Smooth muscle cell (in vitro differentiated cells): ENCODE data around the gene MAP3K9. TPM values are rescaled to one million over a fixed set of nuclear protein-coding genes. Genes with fewer than 3 reads are reported as not detected.

Source experiments
- DNase-seq: peaks from one replicate; lab custom pipeline; 2025; ENCODE audit not compliant: unreplicated experiment; lab: John Stamatoyannopoulos, UW
- H2AFZ ChIP-seq: fragments of 200-600 bp; sonication (generic); 2 replicates; pipeline ENCODE4 v1.6.0; 2016; ENCODE audit warnings: antibody characterized with exemption, low read depth, mild to moderate bottlenecking
- H3F3A ChIP-seq: fragments of 200-600 bp; sonication (generic); 2 replicates; pipeline ENCODE4 v1.6.0; 2017; ENCODE audit warnings: antibody characterized with exemption, low read depth
- H3K27ac ChIP-seq: fragments of 200-600 bp; sonication (generic); 2 replicates; pipeline ENCODE4 v1.5.1; 2016; ENCODE audit warnings: low read depth, mild to moderate bottlenecking
- H3K27me3 ChIP-seq: fragments of 200-600 bp; sonication (generic); 2 replicates; pipeline ENCODE4 v1.6.1; 2016; ENCODE audit warnings: low read depth, mild to moderate bottlenecking
- H3K36me3 ChIP-seq: fragments of 200-600 bp; sonication (generic); 2 replicates; pipeline ENCODE4 v1.5.1; 2016; ENCODE audit warnings: low read depth
- H3K4me1 ChIP-seq: fragments of 200-600 bp; sonication (generic); 2 replicates; pipeline ENCODE4 v1.5.1; 2016; ENCODE audit warnings: low read depth
- H3K4me2 ChIP-seq: fragments of 200-600 bp; sonication (generic); 2 replicates; pipeline ENCODE4 v1.6.0; 2016; ENCODE audit warnings: mild to moderate bottlenecking
- H3K4me3 ChIP-seq: fragments of 200-600 bp; sonication (generic); 2 replicates; pipeline ENCODE4 v1.5.1; 2016; ENCODE audit warnings: mild to moderate bottlenecking
- H3K79me2 ChIP-seq: fragments of 200-600 bp; sonication (generic); 2 replicates; pipeline ENCODE4 v1.6.0; 2016; ENCODE audit warnings: low read depth, mild to moderate bottlenecking
- H3K9ac ChIP-seq: fragments of 200-600 bp; sonication (generic); 2 replicates; pipeline ENCODE4 v1.6.0; 2016; ENCODE audit warnings: low read depth
- H3K9me3 ChIP-seq: fragments of 200-600 bp; sonication (generic); replicated peaks from 2 replicates; pipeline ENCODE4 v1.5.1; 2016; ENCODE audit warnings: low read depth
- H4K20me1 ChIP-seq: fragments of 200-600 bp; sonication (generic); 2 replicates; pipeline ENCODE4 v1.6.0; 2016; ENCODE audit warnings: low read depth
- WGBS: methylation state at CpG from one replicate; pipeline ENCODE4 v1.1.7; 2016; ENCODE audit warnings: low lambda C conversion rate; 5-methylcytosine and 5-hydroxymethylcytosine counted together
- polyA plus RNA-seq: library from polyadenylated mRNA; unstranded; fragments of >200 nt; fragmentation: Nextera tagmentation; extraction: Ambion mirVana; gene quantifications from 2 replicates; pipeline ENCODE4 v1.2.1, GENCODE V29; 2016
- total RNA-seq: library from RNA; depleted of rRNA; stranded (reverse); fragments of >200 nt; gene quantifications from 2 replicates; pipeline ENCODE4 v1.2.3, GENCODE V29; 2014
- TF ChIP-seq, protein P1 (sequence below): fragments of 200-600 bp; sonication (generic); IDR thresholded peaks from 2 replicates; pipeline ENCODE4 v1.5.1; 2017; ENCODE audit warnings: borderline replicate concordance, mild to moderate bottlenecking, antibody characterized with exemption; ENCODE audit not compliant: insufficient read depth, poor library complexity, severe bottlenecking

The MAP3K9 gene
- total and polyA plus RNA-seq, 2 experiments from 2014 or later: 0.22 to 2.4 TPM

GRCh38 chr14:70822530-70823185 lies 13.3 kb upstream of the MAP3K9 start:
- H3K27ac ChIP-seq: no peak overlapping the region
- TF ChIP-seq, protein P1, sequence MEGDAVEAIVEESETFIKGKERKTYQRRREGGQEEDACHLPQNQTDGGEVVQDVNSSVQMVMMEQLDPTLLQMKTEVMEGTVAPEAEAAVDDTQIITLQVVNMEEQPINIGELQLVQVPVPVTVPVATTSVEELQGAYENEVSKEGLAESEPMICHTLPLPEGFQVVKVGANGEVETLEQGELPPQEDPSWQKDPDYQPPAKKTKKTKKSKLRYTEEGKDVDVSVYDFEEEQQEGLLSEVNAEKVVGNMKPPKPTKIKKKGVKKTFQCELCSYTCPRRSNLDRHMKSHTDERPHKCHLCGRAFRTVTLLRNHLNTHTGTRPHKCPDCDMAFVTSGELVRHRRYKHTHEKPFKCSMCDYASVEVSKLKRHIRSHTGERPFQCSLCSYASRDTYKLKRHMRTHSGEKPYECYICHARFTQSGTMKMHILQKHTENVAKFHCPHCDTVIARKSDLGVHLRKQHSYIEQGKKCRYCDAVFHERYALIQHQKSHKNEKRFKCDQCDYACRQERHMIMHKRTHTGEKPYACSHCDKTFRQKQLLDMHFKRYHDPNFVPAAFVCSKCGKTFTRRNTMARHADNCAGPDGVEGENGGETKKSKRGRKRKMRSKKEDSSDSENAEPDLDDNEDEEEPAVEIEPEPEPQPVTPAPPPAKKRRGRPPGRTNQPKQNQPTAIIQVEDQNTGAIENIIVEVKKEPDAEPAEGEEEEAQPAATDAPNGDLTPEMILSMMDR: no peak
- no peaks in the 10 kb centered on the region for H3K79me2 ChIP-seq
- H3F3A ChIP-seq: peaks cover 4% of the 10 kb centered on the region
- H3K4me3 ChIP-seq: peak overlapping the region; percentile 66
- WGBS: 3% methylated on average over 14 of the region's 26 CpGs
- H3K4me1 ChIP-seq: peaks cover 11% of the 10 kb centered on the region
- no peaks in the 10 kb centered on the region for H3K27me3 ChIP-seq
- H4K20me1 ChIP-seq: no peaks in the 10 kb centered on the region
- no peak for DNase-seq
- H3K36me3 ChIP-seq: no peaks in the 10 kb centered on the region
- peak overlapping the region; percentile 47 for H3K9ac ChIP-seq
- H3K4me2 ChIP-seq: peak overlapping the region; percentile 91
- peak overlapping the region; percentile 64 for H2AFZ ChIP-seq
- no peaks in the 10 kb centered on the region for H3K9me3 ChIP-seq

DNA sequence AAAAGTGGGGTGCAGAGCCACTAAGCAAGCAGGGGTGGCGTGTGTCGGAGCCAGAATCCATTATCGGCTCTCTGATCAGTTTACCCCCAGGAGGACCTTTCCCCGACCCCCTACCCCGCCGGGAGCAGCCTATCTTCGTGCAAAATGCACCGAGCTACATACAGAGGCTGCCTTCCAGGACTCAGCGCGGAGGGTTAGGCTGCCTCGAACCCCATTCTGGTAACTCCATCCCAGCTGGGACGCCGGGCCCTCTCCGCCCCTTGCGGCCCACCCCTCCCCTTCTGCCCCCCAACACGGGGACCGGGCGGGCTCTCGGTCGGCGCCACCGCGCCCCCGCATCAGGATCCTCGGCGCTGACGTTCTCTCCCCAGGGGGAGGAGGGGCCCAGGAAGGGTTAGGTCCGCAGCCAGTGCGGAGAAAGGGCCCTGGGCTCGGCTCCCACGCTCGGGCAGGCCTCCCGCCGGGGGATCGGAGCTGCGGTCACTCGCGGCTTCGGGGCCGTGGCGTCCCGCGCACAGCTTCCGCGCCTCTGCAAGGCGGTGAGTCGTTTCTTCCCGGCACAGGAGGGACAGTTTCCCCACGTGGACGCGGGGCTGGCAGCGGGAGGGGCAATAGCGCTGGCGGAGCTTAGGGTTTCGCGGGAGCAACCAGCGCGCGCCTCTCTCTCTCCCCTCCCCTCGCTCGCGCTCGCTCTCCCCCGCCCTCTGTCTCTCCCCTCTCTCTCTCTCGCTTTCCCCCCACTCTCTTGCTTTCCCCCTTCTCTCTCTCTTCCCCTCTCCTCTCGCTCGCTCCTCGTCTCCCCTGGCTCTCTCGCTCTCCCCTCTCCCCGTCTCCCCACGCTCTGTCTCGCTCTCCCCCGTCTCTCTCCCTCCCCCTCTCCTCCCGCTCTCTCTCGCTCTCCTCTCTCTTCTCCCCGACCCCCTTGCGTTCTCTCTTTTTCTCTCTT lies 12.5 kb upstream of the MAP3K9 start:
- H2AFZ ChIP-seq: peak overlapping the region; percentile 64
- no peaks in the 10 kb centered on the region for H3K9me3 ChIP-seq
- peaks cover 4% of the 10 kb centered on the region for H3F3A ChIP-seq
- DNase-seq: no peak
- WGBS: 3% methylated on average over 30 of the region's 77 CpGs
- peak overlapping the region; percentile 47 for H3K9ac ChIP-seq
- H3K27ac ChIP-seq: no peak overlapping the region
- TF ChIP-seq, protein P1: no peak
- H3K4me2 ChIP-seq: peak overlapping the region; percentile 91
- H3K36me3 ChIP-seq: no peaks in the 10 kb centered on the region
- no peaks in the 10 kb centered on the region for H3K27me3 ChIP-seq
- H3K4me3 ChIP-seq: peak overlapping the region; percentile 66
- H3K4me1 ChIP-seq: peaks cover 14% of the 10 kb centered on the region
- no peaks in the 10 kb centered on the region for H3K79me2 ChIP-seq
- H4K20me1 ChIP-seq: no peaks in the 10 kb centered on the region

- Histone ChIP-seq H4K20me1 (no peaks in the 10 kb centered on the region), H3K4me3 (no peak overlapping the region), H3F3A (peaks cover 4% of the 10 kb centered on the region), H3K27me3 (no peaks in the 10 kb centered on the region), H3K4me2 (no peak overlapping the region), H3K9me3 (no peaks in the 10 kb centered on the region), H3K79me2 (no peaks in the 10 kb centered on the region), H2AFZ (no peak overlapping the region), H3K36me3 (no peaks in the 10 kb centered on the region), H3K27ac (no peak overlapping the region), H3K4me1 (peaks cover 23% of the 10 kb centered on the region), H3K9ac (no peak overlapping the region)
- no peak for DNase-seq
- TF ChIP-seq, protein P1: no peak
- 78% methylated on average over 8 of the region's 8 CpGs for WGBS
These were observed 7.2 kb upstream of the MAP3K9 start for GRCh38 chr14:70816525-70816924.
